Measurements from ENCODE around the gene SEC31A.

DNA sequence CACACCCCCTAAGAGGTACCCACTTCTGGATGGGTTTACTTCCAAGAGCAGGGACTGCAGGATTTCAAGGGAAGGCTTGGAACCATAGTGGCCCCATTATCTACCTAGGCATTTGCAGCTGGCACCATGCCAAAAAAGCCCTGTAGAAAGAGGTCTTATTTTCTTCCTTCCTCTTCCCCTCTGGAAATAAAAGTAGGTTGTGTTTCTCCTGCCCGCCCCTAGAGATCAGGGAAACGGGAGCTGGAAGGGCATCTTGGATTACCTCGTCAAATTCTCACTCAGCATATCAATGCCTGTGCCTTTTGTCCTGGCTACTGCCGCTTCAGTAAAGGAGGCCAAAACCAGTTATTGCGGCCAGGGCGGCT lies 93.9 kb downstream of the SEC31A start:
- TF ChIP-seq CTCF (IDR thresholded peaks at IDR 0.05) (no peak), EP300 (IDR thresholded peaks at IDR 0.05) (no peak), POLR2A (IDR thresholded peaks at IDR 0.05) (no peak)
